GM12878 (cell line): ENCODE data around the gene FRYL.

ENCODE experiments used
- DPF2 ChIP-seq: fragments of 450-650 bp; IDR thresholded peaks from 2 replicates; pipeline ENCODE4 v1.6.1; 2017; ENCODE audit warnings: mild to moderate bottlenecking
- EZH2 ChIP-seq: IDR thresholded peaks from 2 replicates; pipeline ENCODE4 v1.6.1; 2012; ENCODE audit warnings: low read depth, mild to moderate bottlenecking, control low read depth, inconsistent platforms, low read length, borderline replicate concordance; ENCODE audit not compliant: control insufficient read depth
- PML ChIP-seq: IDR thresholded peaks from 2 replicates; pipeline ENCODE4 v1.6.1; 2012; ENCODE audit warnings: low read length, inconsistent platforms
- POLR2AphosphoS5 ChIP-seq: IDR thresholded peaks from 2 replicates; pipeline ENCODE4 v1.6.1; 2011; ENCODE audit warnings: mild to moderate bottlenecking, low read length, inconsistent platforms
- RCOR1 ChIP-seq: conservative IDR thresholded peaks from 2 replicates; pipeline ENCODE4 v1.6.1; 2012; ENCODE audit warnings: low read depth, low read length, improper control_type of control experiment
- TF ChIP-seq, protein P1 (sequence below), 3 experiments: IDR thresholded peaks in 2 of 3; conservative IDR thresholded peaks in 1 of 3; 2 replicates each; pipeline ENCODE4 v1.5.1; 2011; ENCODE audit warnings: low read depth in 3 of 3, low read length in 3 of 3, mild to moderate bottlenecking in 3 of 3, control low read depth in 2 of 3, moderate library complexity in 2 of 3, inconsistent platforms in 1 of 3, mixed read lengths in 1 of 3; ENCODE audit not compliant: control insufficient read depth in 2 of 3, insufficient read depth in 1 of 3; ENCODE audit errors: extremely low read depth in 1 of 3
- TF ChIP-seq, protein P2 (sequence below): fragments of 150-350 bp; IDR thresholded peaks from 2 replicates; pipeline ENCODE4 v1.6.1; 2016; ENCODE audit warnings: low read depth, low read length
- TF ChIP-seq, protein P3 (sequence below): IDR thresholded peaks from 2 replicates; pipeline ENCODE4 v1.6.1; 2012; ENCODE audit warnings: low read depth, low read length, improper control_type of control experiment
- TF ChIP-seq, protein P4 (sequence below): fragments of 450-650 bp; IDR thresholded peaks from 2 replicates; pipeline ENCODE4 v1.6.1; 2014; ENCODE audit warnings: mild to moderate bottlenecking
- TF ChIP-seq, protein P5 (sequence below): IDR thresholded peaks from 2 replicates; pipeline ENCODE4 v1.6.1; 2012; ENCODE audit warnings: improper control_type of control experiment, low read depth, low read length; ENCODE audit not compliant: insufficient replicate concordance

DNA sequence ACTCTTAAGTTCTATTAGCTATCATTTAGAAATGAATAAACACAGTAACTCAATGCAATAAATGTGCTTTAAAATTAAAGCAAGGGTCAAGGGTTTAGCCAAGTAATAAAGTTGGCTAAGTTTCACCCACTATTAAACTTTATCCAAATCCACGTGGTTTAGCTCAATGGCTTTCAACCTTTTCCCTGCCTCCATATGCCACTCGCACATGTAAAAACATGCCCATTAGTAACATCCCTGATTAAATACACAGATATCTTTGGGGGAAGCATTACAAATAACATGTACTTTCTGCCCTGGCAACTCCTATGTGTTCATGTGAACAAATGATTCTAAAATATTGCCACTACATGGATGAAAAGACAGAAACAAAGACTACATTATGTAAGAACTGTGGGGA, 159.2 kb downstream of the FRYL start:
- TF ChIP-seq, protein P1, sequence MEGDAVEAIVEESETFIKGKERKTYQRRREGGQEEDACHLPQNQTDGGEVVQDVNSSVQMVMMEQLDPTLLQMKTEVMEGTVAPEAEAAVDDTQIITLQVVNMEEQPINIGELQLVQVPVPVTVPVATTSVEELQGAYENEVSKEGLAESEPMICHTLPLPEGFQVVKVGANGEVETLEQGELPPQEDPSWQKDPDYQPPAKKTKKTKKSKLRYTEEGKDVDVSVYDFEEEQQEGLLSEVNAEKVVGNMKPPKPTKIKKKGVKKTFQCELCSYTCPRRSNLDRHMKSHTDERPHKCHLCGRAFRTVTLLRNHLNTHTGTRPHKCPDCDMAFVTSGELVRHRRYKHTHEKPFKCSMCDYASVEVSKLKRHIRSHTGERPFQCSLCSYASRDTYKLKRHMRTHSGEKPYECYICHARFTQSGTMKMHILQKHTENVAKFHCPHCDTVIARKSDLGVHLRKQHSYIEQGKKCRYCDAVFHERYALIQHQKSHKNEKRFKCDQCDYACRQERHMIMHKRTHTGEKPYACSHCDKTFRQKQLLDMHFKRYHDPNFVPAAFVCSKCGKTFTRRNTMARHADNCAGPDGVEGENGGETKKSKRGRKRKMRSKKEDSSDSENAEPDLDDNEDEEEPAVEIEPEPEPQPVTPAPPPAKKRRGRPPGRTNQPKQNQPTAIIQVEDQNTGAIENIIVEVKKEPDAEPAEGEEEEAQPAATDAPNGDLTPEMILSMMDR (IDR thresholded peaks at IDR 0.05 in 2 of 3, conservative IDR thresholded peaks at IDR 0.05 in 1 of 3; ENCODE audit: control insufficient read depth in 2 of 3, extremely low read depth in 1 of 3, insufficient read depth in 1 of 3, low read depth in 3 of 3, low read length in 3 of 3): no peak
- TF ChIP-seq, protein P2, sequence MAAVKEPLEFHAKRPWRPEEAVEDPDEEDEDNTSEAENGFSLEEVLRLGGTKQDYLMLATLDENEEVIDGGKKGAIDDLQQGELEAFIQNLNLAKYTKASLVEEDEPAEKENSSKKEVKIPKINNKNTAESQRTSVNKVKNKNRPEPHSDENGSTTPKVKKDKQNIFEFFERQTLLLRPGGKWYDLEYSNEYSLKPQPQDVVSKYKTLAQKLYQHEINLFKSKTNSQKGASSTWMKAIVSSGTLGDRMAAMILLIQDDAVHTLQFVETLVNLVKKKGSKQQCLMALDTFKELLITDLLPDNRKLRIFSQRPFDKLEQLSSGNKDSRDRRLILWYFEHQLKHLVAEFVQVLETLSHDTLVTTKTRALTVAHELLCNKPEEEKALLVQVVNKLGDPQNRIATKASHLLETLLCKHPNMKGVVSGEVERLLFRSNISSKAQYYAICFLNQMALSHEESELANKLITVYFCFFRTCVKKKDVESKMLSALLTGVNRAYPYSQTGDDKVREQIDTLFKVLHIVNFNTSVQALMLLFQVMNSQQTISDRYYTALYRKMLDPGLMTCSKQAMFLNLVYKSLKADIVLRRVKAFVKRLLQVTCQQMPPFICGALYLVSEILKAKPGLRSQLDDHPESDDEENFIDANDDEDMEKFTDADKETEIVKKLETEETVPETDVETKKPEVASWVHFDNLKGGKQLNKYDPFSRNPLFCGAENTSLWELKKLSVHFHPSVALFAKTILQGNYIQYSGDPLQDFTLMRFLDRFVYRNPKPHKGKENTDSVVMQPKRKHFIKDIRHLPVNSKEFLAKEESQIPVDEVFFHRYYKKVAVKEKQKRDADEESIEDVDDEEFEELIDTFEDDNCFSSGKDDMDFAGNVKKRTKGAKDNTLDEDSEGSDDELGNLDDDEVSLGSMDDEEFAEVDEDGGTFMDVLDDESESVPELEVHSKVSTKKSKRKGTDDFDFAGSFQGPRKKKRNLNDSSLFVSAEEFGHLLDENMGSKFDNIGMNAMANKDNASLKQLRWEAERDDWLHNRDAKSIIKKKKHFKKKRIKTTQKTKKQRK: no peak
- no peak for TF ChIP-seq RCOR1
- TF ChIP-seq, protein P3, sequence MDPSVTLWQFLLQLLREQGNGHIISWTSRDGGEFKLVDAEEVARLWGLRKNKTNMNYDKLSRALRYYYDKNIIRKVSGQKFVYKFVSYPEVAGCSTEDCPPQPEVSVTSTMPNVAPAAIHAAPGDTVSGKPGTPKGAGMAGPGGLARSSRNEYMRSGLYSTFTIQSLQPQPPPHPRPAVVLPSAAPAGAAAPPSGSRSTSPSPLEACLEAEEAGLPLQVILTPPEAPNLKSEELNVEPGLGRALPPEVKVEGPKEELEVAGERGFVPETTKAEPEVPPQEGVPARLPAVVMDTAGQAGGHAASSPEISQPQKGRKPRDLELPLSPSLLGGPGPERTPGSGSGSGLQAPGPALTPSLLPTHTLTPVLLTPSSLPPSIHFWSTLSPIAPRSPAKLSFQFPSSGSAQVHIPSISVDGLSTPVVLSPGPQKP: no peak
- no peak for TF ChIP-seq POLR2AphosphoS5
- no peak for TF ChIP-seq PML
- TF ChIP-seq, protein P4, sequence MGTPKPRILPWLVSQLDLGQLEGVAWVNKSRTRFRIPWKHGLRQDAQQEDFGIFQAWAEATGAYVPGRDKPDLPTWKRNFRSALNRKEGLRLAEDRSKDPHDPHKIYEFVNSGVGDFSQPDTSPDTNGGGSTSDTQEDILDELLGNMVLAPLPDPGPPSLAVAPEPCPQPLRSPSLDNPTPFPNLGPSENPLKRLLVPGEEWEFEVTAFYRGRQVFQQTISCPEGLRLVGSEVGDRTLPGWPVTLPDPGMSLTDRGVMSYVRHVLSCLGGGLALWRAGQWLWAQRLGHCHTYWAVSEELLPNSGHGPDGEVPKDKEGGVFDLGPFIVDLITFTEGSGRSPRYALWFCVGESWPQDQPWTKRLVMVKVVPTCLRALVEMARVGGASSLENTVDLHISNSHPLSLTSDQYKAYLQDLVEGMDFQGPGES: no peak
- TF ChIP-seq, protein P5, sequence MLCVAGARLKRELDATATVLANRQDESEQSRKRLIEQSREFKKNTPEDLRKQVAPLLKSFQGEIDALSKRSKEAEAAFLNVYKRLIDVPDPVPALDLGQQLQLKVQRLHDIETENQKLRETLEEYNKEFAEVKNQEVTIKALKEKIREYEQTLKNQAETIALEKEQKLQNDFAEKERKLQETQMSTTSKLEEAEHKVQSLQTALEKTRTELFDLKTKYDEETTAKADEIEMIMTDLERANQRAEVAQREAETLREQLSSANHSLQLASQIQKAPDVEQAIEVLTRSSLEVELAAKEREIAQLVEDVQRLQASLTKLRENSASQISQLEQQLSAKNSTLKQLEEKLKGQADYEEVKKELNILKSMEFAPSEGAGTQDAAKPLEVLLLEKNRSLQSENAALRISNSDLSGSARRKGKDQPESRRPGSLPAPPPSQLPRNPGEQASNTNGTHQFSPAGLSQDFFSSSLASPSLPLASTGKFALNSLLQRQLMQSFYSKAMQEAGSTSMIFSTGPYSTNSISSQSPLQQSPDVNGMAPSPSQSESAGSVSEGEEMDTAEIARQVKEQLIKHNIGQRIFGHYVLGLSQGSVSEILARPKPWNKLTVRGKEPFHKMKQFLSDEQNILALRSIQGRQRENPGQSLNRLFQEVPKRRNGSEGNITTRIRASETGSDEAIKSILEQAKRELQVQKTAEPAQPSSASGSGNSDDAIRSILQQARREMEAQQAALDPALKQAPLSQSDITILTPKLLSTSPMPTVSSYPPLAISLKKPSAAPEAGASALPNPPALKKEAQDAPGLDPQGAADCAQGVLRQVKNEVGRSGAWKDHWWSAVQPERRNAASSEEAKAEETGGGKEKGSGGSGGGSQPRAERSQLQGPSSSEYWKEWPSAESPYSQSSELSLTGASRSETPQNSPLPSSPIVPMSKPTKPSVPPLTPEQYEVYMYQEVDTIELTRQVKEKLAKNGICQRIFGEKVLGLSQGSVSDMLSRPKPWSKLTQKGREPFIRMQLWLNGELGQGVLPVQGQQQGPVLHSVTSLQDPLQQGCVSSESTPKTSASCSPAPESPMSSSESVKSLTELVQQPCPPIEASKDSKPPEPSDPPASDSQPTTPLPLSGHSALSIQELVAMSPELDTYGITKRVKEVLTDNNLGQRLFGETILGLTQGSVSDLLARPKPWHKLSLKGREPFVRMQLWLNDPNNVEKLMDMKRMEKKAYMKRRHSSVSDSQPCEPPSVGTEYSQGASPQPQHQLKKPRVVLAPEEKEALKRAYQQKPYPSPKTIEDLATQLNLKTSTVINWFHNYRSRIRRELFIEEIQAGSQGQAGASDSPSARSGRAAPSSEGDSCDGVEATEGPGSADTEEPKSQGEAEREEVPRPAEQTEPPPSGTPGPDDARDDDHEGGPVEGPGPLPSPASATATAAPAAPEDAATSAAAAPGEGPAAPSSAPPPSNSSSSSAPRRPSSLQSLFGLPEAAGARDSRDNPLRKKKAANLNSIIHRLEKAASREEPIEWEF: no peak
- TF ChIP-seq EZH2: no peak
- no peak for TF ChIP-seq DPF2
